ENCODE measurements around the gene OBSL1.

- TF ChIP-seq EP300 (IDR thresholded peaks at IDR 0.05) = no peak
- TF ChIP-seq CTCF (IDR thresholded peaks at IDR 0.05) = no peak
- TF ChIP-seq POLR2A (IDR thresholded peaks at IDR 0.05) = no peak
Measured at GRCh38 chr2:219533930-219534661, 37.2 kb downstream of the OBSL1 start.

Data from suprapubic skin (tissue), 3 donors.